ENCODE data around the gene CALM3. TPM values are rescaled to one million over a fixed set of nuclear protein-coding genes. Genes with fewer than 3 reads are reported as not detected.
A peak's percentile ranks its signal among the peaks of the same experiment; 100 is the strongest.

CALM3 gene
- total and polyA plus RNA-seq, 3 experiments from 2014 or later = 168 to 493 (median 465) TPM

- no peaks in the 10 kb centered on the region for H3K9me3 Mint-ChIP-seq
- Histone ChIP-seq H3K9me3 (ENCODE audit: low read length) (no peaks in the 10 kb centered on the region), H3K36me3 (ENCODE audit: insufficient read depth, low read length) (peaks cover 43% of the 10 kb centered on the region), H3K4me3 (ENCODE audit: low read length) (no peak overlapping the region), H3K27ac (ENCODE audit: low read depth, low read length) (no peak overlapping the region), H3K27me3 (ENCODE audit: insufficient read depth, low read length, poor library complexity, severe bottlenecking) (no peaks in the 10 kb centered on the region), H3K4me1 (ENCODE audit: insufficient read depth, low read length) (peaks cover 47% of the 10 kb centered on the region)
- no peak for DNase-seq
- H3K4me1 Mint-ChIP-seq = peaks cover 51 to 65% (median 60%) of the 10 kb centered on the region in 3 donors
- H3K4me3 Mint-ChIP-seq = peak overlapping the region in 2 of 7 donors; percentile 1 to 63
- CTCF ChIA-PET = interaction anchor here (1.2 kb wide), 2 partner anchors 11 to 77 kb away, joined by 3 read pairs; no protein-coding TSS in a partner anchor
- peak overlapping the region in 4 of 8 donors; percentile 8 to 83 (median 56) for H3K27ac Mint-ChIP-seq
- H3K36me3 Mint-ChIP-seq = peaks cover 3 to 66% (median 15%) of the 10 kb centered on the region in 3 donors
- POLR2A ChIA-PET = interaction anchor here (0.6 kb wide), 1 partner anchor 51 kb away, joined by 3 read pairs; no protein-coding TSS in a partner anchor
- peaks cover 0 to 1% of the 10 kb centered on the region in 2 donors for H3K27me3 Mint-ChIP-seq
These were observed 5.7 kb downstream of the CALM3 start for GRCh38 chr19:46606681-46607447.

- Histone ChIP-seq H3K36me3 (ENCODE audit: insufficient read depth, low read length) (peaks cover 43% of the 10 kb centered on the region), H3K9me3 (ENCODE audit: low read length) (no peaks in the 10 kb centered on the region), H3K4me1 (ENCODE audit: insufficient read depth, low read length) (peaks cover 53% of the 10 kb centered on the region), H3K27me3 (ENCODE audit: insufficient read depth, low read length, poor library complexity, severe bottlenecking) (no peaks in the 10 kb centered on the region), H3K27ac (ENCODE audit: low read depth, low read length) (no peak overlapping the region), H3K4me3 (ENCODE audit: low read length) (no peak overlapping the region)
- peaks cover 51 to 65% (median 60%) of the 10 kb centered on the region in 3 donors for H3K4me1 Mint-ChIP-seq
- peaks cover 3 to 63% (median 15%) of the 10 kb centered on the region in 3 donors for H3K36me3 Mint-ChIP-seq
- no peak overlapping the region for H3K4me3 Mint-ChIP-seq
- H3K27me3 Mint-ChIP-seq = no peaks in the 10 kb centered on the region
- CTCF ChIA-PET = interaction anchor here (1.2 to 1.9 kb wide), 2 partner anchors 30 to 77 kb away, joined by 3 to 5 read pairs; no protein-coding TSS in a partner anchor
- DNase-seq = no peak
- peak overlapping the region in 2 of 8 donors; percentile 21 to 83 for H3K27ac Mint-ChIP-seq
- H3K9me3 Mint-ChIP-seq = no peaks in the 10 kb centered on the region
- POLR2A ChIA-PET = interaction anchor here (0.6 kb wide), 1 partner anchor 51 kb away, joined by 3 read pairs; no protein-coding TSS in a partner anchor
These were observed 6.3 kb downstream of the CALM3 start for GRCh38 chr19:46607448-46607841.

GRCh38 chr19:46608178-46608577 is 7.0 kb downstream of the CALM3 start:
- peaks cover 3 to 63% (median 15%) of the 10 kb centered on the region in 3 donors for H3K36me3 Mint-ChIP-seq

GRCh38 chr19:46608581-46609345 is 7.6 kb downstream of the CALM3 start:
- no peaks in the 10 kb centered on the region for H3K27me3 Mint-ChIP-seq
- no peak overlapping the region for H3K27ac ChIP-seq (ENCODE audit: low read depth, low read length)
- H3K9me3 ChIP-seq (ENCODE audit: low read length) = no peaks in the 10 kb centered on the region
- H3K36me3 ChIP-seq (ENCODE audit: insufficient read depth, low read length) = peaks cover 43% of the 10 kb centered on the region
- H3K36me3 Mint-ChIP-seq = peaks cover 3 to 61% (median 15%) of the 10 kb centered on the region in 3 donors
- H3K27ac Mint-ChIP-seq = peak overlapping the region in 4 of 8 donors; percentile 10 to 93 (median 42)
- H3K4me3 ChIP-seq (ENCODE audit: low read length) = no peak overlapping the region
- peaks cover 43 to 56% (median 52%) of the 10 kb centered on the region in 3 donors for H3K4me1 Mint-ChIP-seq
- no peaks in the 10 kb centered on the region for H3K9me3 Mint-ChIP-seq
- H3K4me1 ChIP-seq (ENCODE audit: insufficient read depth, low read length) = peaks cover 47% of the 10 kb centered on the region
- no peaks in the 10 kb centered on the region for H3K27me3 ChIP-seq (ENCODE audit: insufficient read depth, low read length, poor library complexity, severe bottlenecking)
- POLR2A ChIA-PET = interaction anchor here (3.9 kb wide), 1 partner anchor 7 kb away, joined by 52 read pairs; the partner anchor contains the start of gene CALM3
- CTCF ChIA-PET = interaction anchor here (1.9 kb wide), 1 partner anchor 28 kb away, joined by 5 read pairs; no protein-coding TSS in a partner anchor
- peak overlapping the region in 1 of 7 donors; percentile 15 for H3K4me3 Mint-ChIP-seq
- no peak for DNase-seq

More at GRCh38 chr19:46608178-46608577, 7.0 kb downstream of the CALM3 start:
- H3K36me3 ChIP-seq (ENCODE audit: insufficient read depth, low read length) = peaks cover 43% of the 10 kb centered on the region
- no peak overlapping the region for H3K27ac ChIP-seq (ENCODE audit: low read depth, low read length)
- no peaks in the 10 kb centered on the region for H3K9me3 Mint-ChIP-seq
- peak overlapping the region in 2 of 8 donors; percentile 35 to 66 for H3K27ac Mint-ChIP-seq
- no peak for DNase-seq
- H3K4me3 ChIP-seq (ENCODE audit: low read length) = no peak overlapping the region
- ChIA-PET CTCF (interaction anchor here (1.9 kb wide), 1 partner anchor 29 kb away, joined by 5 read pairs; no protein-coding TSS in a partner anchor), POLR2A (no interaction called here)
- no peaks in the 10 kb centered on the region for H3K27me3 Mint-ChIP-seq
- H3K27me3 ChIP-seq (ENCODE audit: insufficient read depth, low read length, poor library complexity, severe bottlenecking) = no peaks in the 10 kb centered on the region
- H3K4me3 Mint-ChIP-seq = no peak overlapping the region
- H3K4me1 ChIP-seq (ENCODE audit: insufficient read depth, low read length) = peaks cover 50% of the 10 kb centered on the region
- H3K4me1 Mint-ChIP-seq = peaks cover 48 to 61% (median 57%) of the 10 kb centered on the region in 3 donors
- no peaks in the 10 kb centered on the region for H3K9me3 ChIP-seq (ENCODE audit: low read length)

- peak overlapping the region in 7 of 8 donors; percentile 10 to 95 (median 61) for H3K27ac Mint-ChIP-seq
- H3K9me3 Mint-ChIP-seq = no peaks in the 10 kb centered on the region
- H3K27me3 Mint-ChIP-seq = no peaks in the 10 kb centered on the region
- ChIA-PET POLR2A (interaction anchor here (3.9 kb wide), 1 partner anchor 8 kb away, joined by 52 read pairs; the partner anchor contains the start of gene CALM3), CTCF (interaction anchor here (4.8 kb wide), 1 partner anchor 8 kb away, joined by 64 read pairs; the partner anchor contains the start of gene CALM3)
- peaks cover 47 to 53% (median 53%) of the 10 kb centered on the region in 3 donors for H3K4me1 Mint-ChIP-seq
- H3K36me3 ChIP-seq (ENCODE audit: insufficient read depth, low read length) = peaks cover 43% of the 10 kb centered on the region
- no peak overlapping the region for H3K27ac ChIP-seq (ENCODE audit: low read depth, low read length)
- H3K36me3 Mint-ChIP-seq = peaks cover 3 to 59% (median 15%) of the 10 kb centered on the region in 3 donors
- peaks cover 50% of the 10 kb centered on the region for H3K4me1 ChIP-seq (ENCODE audit: insufficient read depth, low read length)
- H3K27me3 ChIP-seq (ENCODE audit: insufficient read depth, low read length, poor library complexity, severe bottlenecking) = no peaks in the 10 kb centered on the region
- H3K4me3 Mint-ChIP-seq = peak overlapping the region in 1 of 7 donors; percentile 15
- DNase-seq = peak in 1 of 5 donors; percentile 17
- H3K4me3 ChIP-seq (ENCODE audit: low read length) = no peak overlapping the region
- H3K9me3 ChIP-seq (ENCODE audit: low read length) = no peaks in the 10 kb centered on the region
These were observed 8.6 kb downstream of the CALM3 start for GRCh38 chr19:46609511-46610412.

GRCh38 chr19:46610413-46610775 is 9.3 kb downstream of the CALM3 start:
- CTCF ChIA-PET = interaction anchor here (4.8 to 4.9 kb wide), 2 partner anchors 9 to 52 kb away, joined by 64 to 66 read pairs; partner anchors contain the start of genes CALM3 and DACT3
- Mint-ChIP-seq H3K27me3 (no peaks in the 10 kb centered on the region), H3K27ac (peak overlapping the region; percentile 87 to 97 (median 93)), H3K4me3 (peak overlapping the region in 4 of 7 donors; percentile 34 to 76 (median 68)), H3K9me3 (no peaks in the 10 kb centered on the region), H3K36me3 (peaks cover 3 to 53% (median 15%) of the 10 kb centered on the region in 3 donors), H3K4me1 (peaks cover 47 to 53% (median 52%) of the 10 kb centered on the region in 3 donors)
- Histone ChIP-seq H3K27ac (ENCODE audit: low read depth, low read length) (no peak overlapping the region), H3K4me1 (ENCODE audit: insufficient read depth, low read length) (peaks cover 52% of the 10 kb centered on the region), H3K27me3 (ENCODE audit: insufficient read depth, low read length, poor library complexity, severe bottlenecking) (no peaks in the 10 kb centered on the region), H3K4me3 (ENCODE audit: low read length) (peak overlapping the region; percentile 20), H3K36me3 (ENCODE audit: insufficient read depth, low read length) (peaks cover 40% of the 10 kb centered on the region), H3K9me3 (ENCODE audit: low read length) (no peaks in the 10 kb centered on the region)
- POLR2A ChIA-PET = interaction anchor here (0.9 to 3.9 kb wide), 2 partner anchors 9 to 50 kb away, joined by 3 to 52 read pairs; partner anchors contain the start of genes CALM3 and DACT3
- DNase-seq = peak in 1 of 5 donors; percentile 13

Data from CD8-positive, alpha-beta memory T cell (primary cell).